GM18867 (cell line): Measurements from ENCODE around the gene PRB2.
"Not testable (repeated sequence)": the region's sequence is repeated elsewhere in the genome, so short reads cannot be mapped to it uniquely, and the experiment has no call there.

Experiments used
- ATAC-seq: cut with Tn5 transposase; IDR thresholded peaks from one replicate; pipeline ENCODE4 v1.9.1; 2021; ENCODE audit warnings: mild to moderate bottlenecking, moderate library complexity; ENCODE audit not compliant: unreplicated experiment

PRB2 gene

DNA sequence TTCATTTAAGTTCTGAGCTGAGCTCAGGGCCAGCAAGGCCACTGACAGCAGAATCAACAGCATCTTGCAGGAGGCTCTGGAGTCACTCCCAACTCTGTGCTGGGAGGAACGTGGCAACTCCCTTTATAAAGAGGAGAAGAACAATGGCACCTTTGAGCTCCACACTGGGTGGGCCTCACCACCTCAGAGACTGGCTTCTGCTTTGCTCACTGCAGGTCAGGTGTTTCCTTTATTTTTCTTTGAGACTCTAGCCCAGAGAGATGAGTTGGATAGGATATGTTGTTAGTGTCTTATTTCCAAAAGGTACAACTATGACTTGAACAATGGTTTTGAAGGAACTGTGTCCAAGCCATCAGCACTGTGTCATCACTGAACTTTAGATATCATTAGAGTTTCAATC lies at the start of gene PRB2:
PRB2 (minus strand) TSS at position 101 of the 400 bp plus-strand sequence; CDS start at position 63, 38 bp downstream.
- not testable (repeated sequence) for ATAC-seq

DNA sequence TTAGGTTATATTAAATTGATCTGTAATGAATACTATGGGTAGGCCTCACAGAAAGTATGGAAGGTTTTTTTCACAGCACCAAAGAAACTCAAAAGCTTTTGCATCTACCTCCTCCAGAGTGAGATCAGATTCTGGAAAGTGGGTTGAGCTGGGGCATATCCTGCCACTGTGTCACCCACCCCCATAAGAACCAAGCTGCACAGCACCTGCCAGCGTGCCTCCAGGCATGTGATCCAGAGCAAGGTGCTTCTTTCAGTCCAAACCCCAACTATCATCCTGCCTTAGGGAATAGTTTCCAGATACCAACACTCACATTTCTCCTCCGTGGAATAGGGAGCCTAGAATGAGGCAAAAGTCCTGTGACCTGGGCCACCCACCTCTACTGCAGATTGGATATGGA lies 42.6 kb upstream of the PRB2 start:
- no peak for ATAC-seq

DNA sequence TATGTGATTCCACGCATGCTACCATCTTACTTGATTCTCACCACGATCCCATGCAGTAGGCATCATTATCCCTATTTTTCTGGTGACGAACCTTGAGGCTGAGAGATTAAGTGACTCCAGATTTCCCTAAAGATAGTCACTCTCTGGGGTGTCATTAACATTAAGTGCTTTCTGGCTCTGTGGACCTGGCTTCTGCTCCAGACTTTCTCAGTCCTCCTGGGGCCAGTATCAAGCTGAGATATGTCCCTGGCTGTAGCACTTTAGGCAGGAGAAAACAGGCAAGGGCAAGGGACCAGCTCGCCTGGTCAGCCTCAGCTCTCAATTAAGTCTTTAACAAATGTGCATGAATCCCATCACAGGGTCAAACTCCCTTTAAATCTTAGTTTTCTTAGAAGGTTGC lies 38.3 kb upstream of the PRB2 start:
- no peak for ATAC-seq

DNA sequence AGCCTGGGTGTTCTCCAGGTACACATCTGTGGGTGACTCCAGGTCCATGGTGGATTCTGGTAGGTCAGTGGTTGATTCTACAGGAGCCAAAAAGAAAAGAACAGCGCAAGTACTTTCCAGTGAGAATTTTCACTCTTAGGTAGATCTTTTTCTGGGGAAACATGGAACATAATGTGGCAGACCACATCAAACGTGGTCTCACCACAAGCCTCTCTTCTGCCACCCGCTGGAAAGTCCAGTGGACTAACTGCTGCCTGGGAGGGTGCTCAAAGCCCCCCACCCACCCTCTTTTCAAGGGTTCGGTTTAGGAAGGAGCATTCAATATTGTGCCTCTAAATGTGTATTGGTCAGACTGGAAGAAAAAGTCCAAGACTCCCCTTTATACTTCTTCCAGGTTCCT lies 36.1 kb upstream of the PRB2 start:
- ATAC-seq, result no peak

DNA sequence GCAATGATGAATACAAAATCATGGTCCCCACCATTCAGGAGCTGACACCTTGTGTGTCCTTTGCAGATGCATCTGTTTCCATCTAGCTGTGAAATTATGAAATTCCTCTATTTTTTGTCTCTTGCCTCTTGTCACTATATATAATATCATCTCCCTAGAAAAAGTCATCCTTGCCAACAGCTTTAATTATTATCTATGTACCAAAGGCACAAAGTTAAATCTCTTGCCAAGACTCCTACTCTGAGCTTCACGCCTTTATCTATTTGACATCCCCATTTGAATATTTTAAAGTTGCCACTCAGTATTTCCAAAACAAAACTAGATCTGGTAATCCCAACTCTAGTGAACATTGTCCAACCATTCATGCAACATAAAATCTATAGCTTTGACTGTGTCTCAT lies 32.0 kb upstream of the PRB2 start:
- no peak for ATAC-seq

DNA sequence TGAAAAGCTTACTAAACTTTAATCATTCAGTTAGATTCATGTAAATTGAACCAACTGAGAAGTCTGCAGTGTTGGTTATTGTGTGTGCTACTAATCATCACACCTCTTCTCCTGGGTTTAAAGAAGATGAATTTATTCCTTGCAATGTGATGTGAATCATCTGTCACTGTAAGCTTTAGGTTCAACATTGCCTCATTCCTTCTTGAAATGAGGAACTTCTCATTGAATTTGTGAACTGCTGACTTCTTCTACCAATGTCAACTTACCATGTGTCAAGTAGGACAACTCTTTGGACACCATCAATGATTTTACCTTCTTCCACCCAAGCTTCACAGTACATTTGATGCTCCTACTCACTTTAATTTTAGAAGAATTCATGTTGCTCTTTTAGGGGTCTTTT lies 17.4 kb upstream of the PRB2 start:
- ATAC-seq, result no peak

DNA sequence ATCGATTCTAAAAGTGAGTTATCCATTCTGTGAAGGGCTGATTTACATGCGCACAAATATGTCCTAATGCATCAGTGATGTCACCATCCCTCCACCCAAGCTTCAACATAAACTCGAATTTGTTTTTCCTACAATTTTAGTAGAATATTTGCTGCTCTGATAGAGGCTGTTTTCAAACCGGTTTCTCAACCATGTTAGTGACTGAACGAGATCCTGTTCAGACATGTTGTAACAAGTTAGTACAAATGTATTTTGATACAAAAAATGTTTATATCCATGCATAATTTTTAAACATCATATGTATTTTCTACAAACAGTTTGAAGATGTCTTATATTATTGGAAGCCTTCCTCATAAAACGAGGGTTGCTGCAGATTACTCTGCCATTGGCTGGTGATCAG lies 12.7 kb upstream of the PRB2 start:
- no peak for ATAC-seq

DNA sequence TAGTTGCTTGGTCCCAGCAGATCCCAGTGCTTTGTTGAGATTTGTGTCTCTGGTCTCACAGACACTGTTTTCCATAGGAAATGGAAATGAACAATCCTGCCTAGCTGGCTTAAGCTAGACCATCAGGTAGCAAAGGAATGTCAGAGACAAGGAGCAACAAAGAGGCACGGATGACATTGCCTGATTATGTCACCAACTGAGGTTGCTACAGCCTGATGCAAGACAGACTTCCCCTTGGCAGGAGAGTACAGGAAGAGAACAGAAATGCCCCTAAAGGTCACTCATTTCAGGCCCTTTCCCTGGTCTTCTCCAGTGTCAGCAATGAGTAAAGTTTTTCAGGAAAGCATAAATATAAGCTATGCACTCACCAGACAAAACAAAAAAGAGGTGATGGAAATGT lies 2.0 kb upstream of the PRB2 start:
- ATAC-seq, result no peak

DNA sequence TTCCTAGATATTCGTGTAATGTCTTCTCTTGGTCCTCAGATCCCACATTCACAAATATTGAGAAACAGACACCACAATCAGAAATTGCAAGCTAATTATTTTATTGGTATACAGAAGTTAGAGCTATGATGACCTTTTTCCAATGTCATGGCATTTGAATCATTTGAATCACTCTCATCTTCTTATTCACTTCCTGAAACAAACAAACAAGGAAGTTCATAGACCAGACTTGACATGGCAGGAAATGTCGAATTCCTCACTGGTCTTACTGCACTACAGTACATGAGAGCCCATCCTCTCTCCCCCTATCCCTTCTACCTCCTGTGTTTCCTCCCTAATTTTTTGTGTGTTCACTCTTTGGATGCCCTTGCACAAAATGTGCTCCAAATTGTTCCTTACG lies 3.9 kb downstream of the PRB2 start:
- not testable (repeated sequence) for ATAC-seq

DNA sequence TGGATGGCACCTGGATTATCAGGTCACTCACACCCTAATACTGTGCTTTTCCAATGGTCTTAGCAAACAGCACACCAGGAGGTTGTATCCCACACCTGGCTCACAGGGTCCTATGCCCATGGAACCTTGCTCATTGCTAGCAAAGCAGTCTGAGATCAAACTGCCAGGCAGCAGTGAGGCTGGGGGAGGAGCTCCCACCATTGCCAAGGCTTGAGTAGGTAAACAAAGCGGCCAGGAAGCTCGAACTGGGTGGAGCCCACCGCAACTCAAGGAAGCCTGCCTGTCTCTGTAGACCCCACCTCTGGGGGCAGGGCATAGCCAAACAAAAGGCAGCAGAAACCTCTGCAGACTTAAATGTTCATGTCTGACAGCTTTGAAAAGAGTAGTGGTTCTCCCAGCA lies 17.9 kb downstream of the PRB2 start:
- ATAC-seq, result not testable (repeated sequence)

DNA sequence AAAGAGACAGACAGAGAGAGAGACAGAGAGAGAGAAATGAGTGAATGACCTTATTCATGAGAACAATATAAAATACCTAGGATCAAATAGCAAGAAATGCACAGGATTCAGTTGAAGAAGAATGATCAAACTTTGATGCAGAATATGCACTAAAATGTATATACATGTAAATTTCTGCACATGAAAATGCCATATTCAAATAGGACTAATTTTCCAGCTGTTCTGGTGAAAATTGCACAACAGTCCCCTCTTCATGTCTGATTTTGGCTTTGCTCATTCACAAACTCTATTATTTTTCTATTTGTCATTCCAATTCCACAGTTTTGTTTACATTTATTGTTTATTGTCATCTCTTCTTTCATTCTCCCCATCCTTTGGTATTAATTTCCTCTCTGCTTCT lies 34.2 kb downstream of the PRB2 start:
- no peak for ATAC-seq

DNA sequence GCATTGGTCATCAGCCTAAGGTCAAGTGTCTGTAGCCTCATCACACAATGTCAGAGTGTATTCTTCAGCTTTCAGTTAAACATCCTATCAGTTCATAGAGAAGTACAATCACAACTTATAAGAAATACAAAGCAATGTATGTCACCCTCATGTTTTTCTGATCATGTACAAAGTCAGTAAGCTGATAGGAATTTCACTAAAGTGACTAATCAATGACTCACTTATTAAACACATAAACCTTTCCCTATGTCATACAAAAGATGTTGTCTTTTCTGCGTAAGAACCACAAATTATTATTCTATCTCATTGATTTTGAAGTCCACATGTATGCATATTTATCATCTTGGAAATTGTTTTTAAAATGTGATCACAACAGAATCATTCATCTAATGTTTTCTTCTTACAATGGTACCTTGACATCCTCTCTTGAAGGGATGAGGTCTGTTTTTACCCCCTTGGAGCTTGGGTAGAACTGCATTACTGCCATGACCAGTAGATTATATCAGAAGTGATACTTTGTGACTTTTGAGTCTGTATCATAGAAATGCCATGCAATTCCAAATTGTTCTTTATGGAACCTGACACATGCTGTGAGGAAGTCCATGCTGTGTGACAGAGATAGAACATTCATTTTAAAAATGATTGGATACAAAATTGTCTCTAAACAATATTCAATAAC lies 35.0 kb downstream of the PRB2 start:
- ATAC-seq, result not testable (repeated sequence)

DNA sequence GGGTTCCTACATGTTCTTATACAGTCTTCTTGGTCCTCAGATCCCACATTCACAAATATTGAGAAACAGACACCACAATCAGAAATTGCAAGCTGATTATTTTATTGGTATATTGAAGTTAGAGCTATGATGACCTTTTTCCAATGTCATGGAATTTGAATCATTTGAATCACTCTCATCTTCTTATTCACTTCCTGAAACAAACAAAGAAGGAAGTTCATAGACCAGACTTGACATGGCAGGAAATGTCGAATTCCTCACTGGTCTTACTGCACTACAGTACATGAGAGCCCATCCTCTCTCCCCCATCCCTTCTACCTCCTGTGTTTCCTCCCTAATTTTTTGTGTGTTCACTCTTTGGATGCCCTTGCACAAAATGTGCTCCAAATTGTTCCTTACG lies 43.6 kb downstream of the PRB2 start:
- ATAC-seq, result not testable (repeated sequence)

DNA sequence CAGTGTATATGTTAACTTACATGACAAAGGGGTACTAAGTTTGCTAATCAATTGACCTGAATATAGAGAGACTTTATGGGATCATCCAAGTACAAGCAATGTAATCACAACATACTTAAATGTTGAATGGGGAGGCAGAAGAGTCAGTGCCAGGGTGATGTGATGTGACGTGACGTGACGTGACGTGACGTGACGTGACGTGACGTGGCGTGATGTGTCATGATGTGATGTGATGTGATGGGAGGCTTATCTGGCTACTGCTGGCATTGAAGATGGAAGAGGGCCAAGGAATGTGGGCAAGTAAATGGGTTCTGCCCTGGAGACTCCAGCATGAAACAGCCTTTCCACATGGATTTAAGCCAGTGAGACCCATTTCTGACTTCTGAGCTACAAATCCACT lies 46.9 kb downstream of the PRB2 start:
- no peak for ATAC-seq

DNA sequence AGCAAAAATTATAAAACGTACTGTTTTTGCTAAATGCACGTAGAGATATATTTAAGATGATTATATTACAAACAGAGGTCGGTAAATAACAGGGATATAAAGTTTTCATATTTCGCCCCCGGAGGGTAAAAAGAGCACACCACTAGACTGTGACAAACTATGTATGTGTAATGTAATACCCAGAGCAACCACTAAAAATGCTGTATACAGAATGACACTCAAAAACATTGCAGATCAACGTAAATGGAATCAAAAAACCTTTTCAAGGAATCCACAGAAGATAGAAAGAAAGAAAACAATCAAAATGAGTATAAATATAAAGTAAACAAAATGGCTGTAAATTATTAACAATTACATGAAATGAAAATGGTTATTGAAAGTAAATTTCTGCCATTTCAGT lies 47.6 kb downstream of the PRB2 start:
- no peak for ATAC-seq

DNA sequence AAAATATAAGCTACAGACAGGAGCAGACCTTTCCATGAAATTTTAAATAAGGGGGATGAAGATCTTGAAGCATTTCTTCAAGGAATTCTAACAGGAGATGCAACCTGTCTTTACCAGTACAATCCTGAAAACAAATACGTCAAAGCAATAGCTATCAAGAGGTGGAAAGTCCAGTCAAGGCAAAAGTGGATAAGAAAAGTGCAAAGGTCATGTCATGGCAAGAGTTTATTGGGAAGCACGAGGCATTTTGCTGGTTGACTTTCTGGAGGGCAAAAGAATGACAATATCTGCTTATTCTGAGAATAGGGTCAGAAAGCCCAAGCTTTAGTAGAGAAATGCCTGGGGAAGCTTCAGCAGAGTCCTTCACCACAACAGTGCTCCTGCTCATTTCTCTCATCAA lies 50.9 kb downstream of the PRB2 start:
- no peak for ATAC-seq
